SK-N-DZ (cell line): Measurements from ENCODE around the gene CDH8.

Source experiments
- DNase-seq: peaks from one replicate; pipeline ENCODE4 v3.0.0-alpha.2; 2015; ENCODE audit warnings: low spot score

Gene CDH8

DNA sequence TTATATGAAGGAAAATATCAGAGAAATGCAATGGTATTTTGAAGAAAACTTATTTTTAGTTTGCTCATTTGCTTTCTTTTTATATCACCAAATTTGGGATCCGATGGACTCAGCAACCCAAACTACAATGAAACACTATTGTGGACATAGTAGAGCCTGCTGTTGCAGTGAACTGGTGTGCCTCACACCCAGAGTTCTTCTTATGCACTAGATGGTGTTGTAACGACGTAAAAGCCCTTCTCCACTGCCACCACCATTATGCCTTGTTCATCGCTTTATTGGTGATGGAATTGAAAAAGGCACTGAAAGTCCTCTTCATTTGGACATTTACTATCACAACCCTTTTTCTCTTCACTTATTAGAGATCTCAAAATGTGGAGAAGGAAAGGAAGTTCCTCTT lies 381.3 kb downstream of the CDH8 start:
- no peak for DNase-seq

- DNase-seq = no peak
Measured at GRCh38 chr16:61653544-61653943, 382.7 kb downstream of the CDH8 start.

GRCh38 chr16:61645561-61645960 lies 390.7 kb downstream of the CDH8 start:
- no peak for DNase-seq

DNA sequence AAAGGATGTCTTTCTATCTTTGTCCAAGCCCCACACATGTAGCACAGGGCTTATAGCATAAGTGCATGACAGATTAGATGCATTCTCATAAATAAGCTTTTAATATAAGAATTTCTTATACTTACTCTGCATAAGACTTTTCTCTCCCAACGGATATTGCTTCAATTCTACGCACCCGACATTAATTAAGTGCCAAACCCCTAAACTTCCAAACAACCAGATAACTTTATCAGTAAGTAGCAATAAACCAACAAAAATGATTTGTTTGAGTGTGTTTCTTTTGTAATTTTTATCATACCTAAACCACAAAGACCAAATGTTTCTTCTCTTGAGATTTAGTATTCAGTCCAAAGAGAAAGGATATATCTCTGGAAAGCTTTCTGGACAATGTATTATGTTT lies 391.5 kb downstream of the CDH8 start:
- DNase-seq = no peak

DNA sequence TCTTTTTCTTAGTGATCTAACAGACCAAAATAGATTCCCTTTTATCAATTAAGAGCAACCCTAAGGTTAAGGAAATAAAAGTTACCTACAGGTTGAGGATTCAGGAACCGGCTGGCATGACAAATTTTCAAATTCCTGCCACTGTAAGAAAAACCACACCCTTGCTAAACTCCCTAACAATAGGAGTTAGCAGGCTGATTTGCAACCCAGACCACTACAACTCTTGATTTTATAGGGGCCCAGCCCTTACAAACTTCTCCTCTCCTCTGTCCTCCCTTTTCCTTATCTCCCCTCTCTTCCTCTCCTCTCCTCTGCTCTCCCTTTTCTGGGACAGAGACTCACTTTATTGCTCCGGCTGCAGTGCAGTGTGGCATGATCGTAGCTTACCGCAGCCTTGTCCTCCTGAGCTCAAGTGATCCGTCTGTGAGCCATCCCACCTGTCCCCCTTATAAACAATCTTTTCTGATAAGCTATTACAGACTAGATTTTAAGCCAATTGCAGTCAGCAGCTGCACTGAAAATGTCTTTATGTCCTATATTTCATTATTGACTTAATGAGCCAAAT lies 418.9 kb downstream of the CDH8 start:
- DNase-seq = no peak

- DNase-seq = no peak
Measured at GRCh38 chr16:61616088-61616487, 420.1 kb downstream of the CDH8 start.

DNA sequence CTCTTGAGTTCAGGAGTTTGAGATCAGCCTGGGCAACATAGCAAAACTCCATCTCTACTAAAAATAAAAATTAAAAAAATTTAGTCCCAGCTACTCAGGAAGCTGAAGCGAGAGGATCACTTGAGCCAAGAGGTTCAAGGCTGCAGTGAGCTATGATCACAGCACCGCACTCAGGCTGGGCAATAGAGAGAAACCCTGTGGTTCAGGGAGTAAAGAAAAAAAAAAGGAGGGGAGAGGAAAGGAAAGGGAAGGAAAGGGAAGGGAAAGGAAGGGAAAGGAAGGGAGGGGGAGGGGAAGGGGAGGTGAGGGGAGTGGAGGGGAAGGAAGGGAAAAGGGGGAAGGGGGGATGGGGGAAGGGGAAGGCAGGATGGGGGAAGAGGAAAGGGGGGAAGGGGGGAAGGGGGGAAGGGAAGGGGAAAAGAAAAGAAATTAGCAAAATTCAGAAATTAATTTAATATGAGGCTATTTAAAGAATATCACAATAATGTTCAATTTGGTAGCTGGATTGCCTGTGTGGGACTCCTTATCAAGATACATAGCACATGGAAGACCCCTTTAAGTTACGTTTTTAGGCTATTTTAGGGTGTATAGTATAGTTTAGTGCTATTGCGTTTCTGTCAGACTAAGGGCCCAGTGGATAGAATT lies 424.3 kb downstream of the CDH8 start:
- no peak for DNase-seq

DNA sequence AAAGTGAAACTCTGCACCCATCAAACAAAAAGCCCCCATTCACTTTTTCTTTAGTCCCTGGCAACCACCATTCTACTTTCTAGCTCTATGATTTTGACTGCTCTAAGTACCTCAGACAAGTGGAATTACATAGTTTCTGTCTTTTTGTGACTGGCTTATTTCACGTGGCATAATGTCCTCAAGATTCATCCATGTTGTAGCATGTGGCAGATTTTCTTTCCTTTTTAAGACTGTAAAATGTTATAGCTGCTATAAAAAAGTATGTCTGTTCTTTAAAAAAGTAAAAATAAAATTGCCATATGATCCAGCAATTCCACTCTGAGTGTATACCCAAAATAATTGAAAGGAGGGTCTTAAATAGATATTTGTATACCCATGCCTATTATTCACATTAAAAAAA lies 429.7 kb downstream of the CDH8 start:
- no peak for DNase-seq
